WTC11 (cell line): ENCODE data around the gene SECISBP2.

Experiments
- CTCF ChIP-seq: fragments of 200-600 bp; IDR thresholded peaks from 2 replicates; pipeline ENCODE4 v1.8.0; 2022; ENCODE audit warnings: antibody characterized with exemption
- E2F5 ChIP-seq: sonication (generic); formaldehyde crosslinking; IDR thresholded peaks from 2 replicates; pipeline ENCODE4 v1.8.1; 2022; ENCODE audit warnings: mild to moderate bottlenecking, moderate library complexity, missing genetic modification reagents
- JUN ChIP-seq: sonication (generic); formaldehyde crosslinking; IDR thresholded peaks from 2 replicates; pipeline ENCODE4 v1.8.0; 2023; ENCODE audit warnings: mild to moderate bottlenecking, missing genetic modification reagents
- MXD4 ChIP-seq: fragments of 250-450 bp; sonication (Bioruptor Pico); IDR thresholded peaks from 2 replicates; pipeline ENCODE4 v1.8.0; 2021; ENCODE audit warnings: mild to moderate bottlenecking, moderate library complexity, borderline replicate concordance
- USF1 ChIP-seq: sonication (generic); formaldehyde crosslinking; IDR thresholded peaks from 2 replicates; pipeline ENCODE4 v1.8.0; 2022; ENCODE audit warnings: mild to moderate bottlenecking, missing genetic modification reagents

- TF ChIP-seq CTCF: no peak
- TF ChIP-seq USF1: no peak
- no peak for TF ChIP-seq MXD4 (CRISPR knock-in tag)
- no peak for TF ChIP-seq JUN (CRISPR knock-in tag)
- TF ChIP-seq E2F5 (CRISPR knock-in tag): no peak
Observed at GRCh38 chr9:89391585-89391984, 73.3 kb downstream of the SECISBP2 start.
